HG02642 (cell line): ENCODE measurements around the gene PMVK.
A peak's percentile ranks its signal among the peaks of the same experiment; 100 is the strongest.

ENCODE experiments used
- ATAC-seq: cut with Tn5 transposase; IDR thresholded peaks from one replicate; pipeline ENCODE4 v1.9.1; 2021; ENCODE audit warnings: mild to moderate bottlenecking; ENCODE audit not compliant: unreplicated experiment, poor library complexity

PMVK gene

DNA sequence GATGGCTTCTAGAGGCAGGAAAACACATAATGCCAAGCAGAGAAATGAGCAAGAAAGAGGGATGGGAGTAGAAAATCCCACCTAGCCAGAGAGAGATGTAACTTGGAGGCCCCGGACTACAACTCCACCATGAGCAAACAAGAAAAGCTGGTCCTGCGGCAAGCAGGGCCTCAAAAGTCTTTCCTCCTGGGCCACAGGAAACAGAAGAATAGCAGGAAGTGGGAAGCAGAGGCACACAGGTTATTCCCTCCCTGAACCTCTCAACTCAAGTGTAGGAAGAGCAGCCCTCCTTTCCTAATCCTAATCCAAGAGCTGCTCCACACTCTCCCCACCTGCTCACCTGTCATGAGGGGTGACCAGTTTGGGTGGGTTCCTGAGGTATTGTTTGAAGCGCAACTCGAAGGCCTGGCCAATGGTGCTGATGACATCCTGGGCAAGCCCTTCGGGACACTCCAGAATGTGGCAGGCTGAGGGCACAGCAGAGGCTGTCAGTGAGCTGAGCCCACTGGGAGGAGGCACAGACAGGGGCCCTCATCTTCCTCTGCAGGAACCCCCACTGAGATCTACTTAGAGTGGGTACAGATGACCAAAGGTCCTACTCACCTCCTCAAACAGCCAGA is 30.9 kb upstream of the PMVK start:
- no peak for ATAC-seq

- ATAC-seq: no peak
Observed at GRCh38 chr1:154966111-154966510, 29.6 kb upstream of the PMVK start.

- ATAC-seq: no peak
Observed at GRCh38 chr1:154964359-154964758, 27.8 kb upstream of the PMVK start.

GRCh38 chr1:154963643-154964042 is 27.1 kb upstream of the PMVK start:
- no peak for ATAC-seq

DNA sequence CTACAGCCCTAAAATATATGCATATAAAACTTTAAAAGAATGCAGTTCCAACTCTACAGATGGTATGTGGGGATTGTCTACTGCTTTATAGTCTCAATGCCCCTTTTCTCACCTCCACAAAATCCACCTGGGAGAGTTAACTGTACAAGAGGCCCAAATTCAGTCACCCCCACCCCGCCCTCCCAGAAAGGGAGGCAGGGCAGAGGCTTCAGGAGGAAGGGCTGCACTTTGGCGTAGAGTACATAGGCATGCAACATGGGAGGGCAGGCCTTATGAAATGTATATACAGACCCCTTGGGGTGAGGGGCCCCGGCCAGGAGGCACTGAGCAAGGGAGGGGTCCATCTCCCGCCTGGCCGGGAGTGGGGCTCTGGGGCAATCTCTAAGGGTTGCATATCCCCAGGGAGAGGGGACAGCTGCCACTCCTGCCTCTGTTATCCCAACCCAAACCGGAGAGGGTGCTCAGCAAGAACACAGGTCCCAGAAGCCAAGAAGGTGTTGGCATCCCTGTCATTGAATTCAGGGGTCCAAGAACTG is 26.3 kb upstream of the PMVK start:
- ATAC-seq: no peak

DNA sequence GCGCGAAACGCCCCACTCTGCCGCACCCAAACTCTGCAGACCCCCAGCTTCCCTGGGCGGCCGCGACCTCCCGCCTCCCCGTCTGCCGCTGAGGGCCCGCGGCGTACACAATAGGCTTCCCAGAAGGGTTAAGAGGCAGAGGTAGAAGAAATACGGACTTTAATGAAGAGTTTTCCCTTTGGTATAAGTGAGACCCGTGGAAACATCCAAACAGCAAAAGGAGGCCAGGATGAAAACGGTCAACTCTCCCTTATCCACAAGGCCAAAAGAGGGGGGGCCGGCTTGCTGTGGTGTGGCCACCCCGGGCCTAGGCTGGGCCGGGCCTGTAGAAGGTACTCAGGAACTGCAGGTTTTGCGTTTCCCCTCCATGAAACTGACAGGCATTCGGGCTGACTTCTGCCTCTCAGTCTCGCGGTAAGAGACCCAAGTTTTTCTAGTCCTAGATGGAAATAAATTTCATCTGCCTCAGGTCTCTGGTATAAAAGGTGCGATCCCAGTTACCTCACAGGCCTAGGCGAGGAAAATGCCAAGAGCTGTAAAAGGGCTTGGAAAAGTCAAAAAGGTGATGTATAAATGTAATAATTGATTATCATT is 25.7 kb upstream of the PMVK start:
- peak; percentile 6 for ATAC-seq

DNA sequence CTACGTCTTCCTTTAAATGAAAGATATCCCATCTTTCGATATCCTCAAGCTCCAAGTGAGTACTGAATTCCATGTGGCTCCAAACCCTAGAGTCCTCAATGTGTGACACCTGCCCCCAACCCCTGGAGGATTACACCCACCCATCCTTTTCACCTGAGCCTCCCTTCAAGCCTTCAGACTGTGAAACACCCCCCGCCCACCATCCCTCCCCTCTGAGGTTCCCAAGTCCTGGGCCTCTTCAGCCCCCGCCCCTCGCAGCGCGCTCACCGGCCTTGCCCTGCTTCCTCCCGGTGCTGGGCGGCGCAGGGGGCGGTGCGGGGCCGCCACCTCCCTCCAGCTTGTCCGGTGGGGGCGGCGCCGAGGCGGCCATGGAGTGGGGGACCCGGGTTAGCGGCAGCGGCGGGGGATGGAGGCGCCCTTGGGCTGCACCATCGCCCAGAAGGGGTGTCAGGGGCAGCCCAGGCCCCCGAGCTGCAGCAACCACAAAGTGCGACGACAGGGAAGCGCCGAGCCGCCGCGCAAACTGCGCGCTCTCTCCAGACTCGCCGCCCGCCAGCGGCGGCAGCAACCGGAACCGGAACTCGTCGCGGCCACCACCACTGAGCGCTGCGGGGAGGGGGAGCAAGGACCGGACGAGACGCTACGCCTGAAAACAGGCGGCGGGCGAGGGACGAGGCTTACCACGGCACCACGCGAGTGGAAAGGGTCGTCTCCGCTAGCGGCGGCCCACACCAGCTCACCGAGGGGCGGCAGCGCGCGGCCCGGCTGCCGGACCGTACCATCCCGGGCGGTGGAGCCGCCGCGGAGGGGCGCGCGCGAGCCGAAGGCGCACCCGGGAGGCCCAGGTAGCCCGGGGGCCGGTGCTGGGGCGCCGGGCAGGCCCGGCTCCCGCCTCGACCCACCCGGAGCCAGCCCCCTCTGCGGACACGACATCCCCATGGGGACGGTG is 25.0 kb upstream of the PMVK start, which contains the start of gene PYGO2:
TSS of gene PYGO2 (minus strand) at position 576 of the 949 bp plus-strand sequence. CDS start at position 370, 206 bp downstream.
- peak; percentile 81 for ATAC-seq

DNA sequence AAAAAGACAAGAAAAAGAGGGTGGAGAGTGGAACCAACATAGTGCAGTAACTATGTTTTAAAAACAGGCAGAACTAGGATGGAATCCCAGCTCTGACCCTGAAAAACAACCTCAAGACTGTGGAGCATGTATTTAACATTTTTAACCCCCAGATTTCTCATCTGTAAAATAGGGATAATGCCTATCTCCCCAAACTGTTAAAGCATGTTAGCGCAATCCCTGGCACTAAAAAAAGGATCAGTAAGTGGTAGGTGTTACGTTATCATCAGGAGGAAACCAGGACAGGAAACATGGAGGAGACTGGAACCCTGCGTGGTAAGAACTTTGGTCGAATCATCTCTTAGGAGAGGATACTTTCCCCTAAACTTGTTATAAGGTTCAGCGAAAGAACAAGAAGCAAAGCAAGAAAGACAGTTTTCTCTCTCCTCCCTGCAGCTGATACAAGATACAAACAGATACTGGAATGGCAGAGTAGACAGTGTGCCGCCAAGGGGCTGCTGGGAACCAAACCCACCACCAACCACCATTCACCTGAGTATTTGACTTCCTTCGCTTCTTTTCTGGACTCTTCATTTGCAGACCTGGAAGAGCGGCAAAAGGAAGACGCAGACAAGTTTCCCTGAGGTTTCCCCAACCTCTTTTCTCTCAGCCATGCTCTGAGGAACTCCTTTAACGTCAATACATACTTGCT is 24.1 kb upstream of the PMVK start:
- ATAC-seq: no peak

GRCh38 chr1:154959426-154959780 is 22.9 kb upstream of the PMVK start:
- no peak for ATAC-seq

DNA sequence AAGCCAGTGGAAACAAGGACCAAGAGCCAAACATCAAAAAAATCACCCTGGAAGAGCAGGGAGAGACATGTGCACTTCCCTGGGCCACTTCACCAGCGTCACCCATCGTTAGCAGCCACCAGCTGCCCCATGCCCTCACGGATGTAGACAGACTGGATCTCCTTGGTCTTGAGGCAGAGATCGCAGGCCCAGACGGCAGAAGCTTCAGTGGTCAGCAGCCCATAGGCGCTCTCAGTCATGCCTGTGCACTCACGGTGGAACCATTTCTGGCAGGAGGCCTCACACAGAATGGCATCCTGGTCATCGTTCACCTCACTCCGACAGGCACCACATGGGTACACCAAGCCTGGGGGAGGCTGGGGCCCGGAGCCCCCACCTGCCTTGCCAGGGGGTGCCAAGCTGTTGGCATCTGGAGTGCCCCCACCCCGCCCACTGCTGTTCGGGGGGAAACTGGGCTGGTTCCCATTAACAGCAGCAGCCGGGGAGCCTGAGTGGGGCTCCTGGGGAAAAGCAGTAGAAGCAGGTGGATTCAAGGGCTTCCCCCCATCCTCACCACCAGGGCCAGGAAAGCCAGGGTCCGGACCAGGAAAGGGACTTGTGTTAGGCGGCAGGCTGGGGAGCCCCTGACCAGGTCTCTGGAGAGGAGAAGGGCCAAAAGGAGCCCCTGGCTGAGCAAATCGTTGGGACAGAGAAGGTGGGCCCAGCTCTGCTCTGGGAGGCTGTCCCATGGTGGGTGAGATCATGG is 22.3 kb upstream of the PMVK start:
- ATAC-seq: no peak

DNA sequence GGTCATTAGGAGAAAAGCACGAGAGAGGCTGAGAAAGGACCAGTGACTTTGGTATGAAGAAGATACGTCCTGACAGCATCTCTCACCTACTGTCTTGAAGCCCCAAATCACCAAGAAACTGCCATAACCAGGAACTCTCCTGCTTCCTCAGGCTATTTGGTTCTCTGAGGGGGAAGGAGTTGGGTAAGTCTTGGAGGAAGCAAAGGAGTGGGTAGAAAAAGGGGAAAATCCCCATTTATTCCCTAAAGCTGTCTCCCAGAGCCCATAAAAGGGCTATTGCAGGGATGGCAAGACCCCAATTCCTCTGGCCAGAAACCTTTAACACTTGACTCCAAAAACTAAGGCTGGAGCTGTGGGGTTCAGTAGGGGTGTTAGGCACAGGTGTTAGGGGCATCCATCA is 21.5 kb upstream of the PMVK start:
- no peak for ATAC-seq

DNA sequence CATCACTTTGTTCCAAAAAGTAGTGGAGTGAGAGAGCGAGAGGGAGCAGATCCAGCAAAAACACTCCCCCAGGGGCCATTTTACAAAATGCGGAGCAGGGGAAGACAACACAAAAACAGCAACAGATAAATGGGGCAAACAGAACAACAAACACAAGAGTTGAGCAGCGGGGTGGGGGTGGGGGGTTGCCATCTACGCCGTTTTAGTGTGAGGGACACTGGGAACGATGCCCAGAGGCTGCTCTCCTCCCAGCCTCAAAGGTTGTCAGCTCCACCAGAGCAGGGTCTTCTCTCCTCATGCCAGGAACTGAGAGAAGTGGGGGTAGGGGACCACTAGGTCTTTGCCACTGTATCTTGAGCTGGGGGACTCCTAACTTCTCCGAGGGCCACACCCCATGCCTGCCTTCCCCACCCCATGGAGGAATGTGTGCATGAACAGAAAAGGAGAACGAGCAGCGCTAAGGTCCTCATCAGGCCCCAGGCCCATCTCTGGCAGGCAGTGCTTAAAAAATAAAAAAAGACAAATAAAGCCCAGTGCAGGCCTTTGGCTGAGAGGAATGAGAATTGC is 20.7 kb upstream of the PMVK start:
- ATAC-seq: no peak

DNA sequence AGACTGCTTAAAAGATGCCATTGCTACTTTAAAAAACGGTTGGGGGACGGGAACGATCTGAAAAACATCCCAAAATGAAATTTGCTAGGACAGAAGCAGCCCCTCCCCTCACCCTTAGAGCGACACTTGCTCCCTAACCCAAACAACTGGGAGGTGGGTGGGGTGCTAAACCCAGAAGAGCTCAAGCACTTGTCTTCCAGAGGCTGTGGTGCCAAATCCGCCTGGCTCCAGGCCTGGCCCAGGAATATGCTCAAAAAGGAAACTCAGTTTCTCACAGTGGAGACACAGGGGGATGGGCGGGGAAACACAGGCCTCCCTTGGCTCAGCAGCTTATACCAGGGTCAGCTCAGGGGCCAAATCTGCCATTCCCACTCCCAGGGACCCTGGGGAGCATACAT is 20.0 kb upstream of the PMVK start:
- ATAC-seq: no peak

- ATAC-seq: peak; percentile 67
Observed at GRCh38 chr1:154955718-154956543, 19.4 kb upstream of the PMVK start, which contains the start of gene PBXIP1. Gene PBXIP1, minus strand, starts transcription at chr1:154956099. Its CDS starts 2,378 bp downstream, at chr1:154953721.

- peak; percentile 50 for ATAC-seq
Observed at GRCh38 chr1:154955039-154955717, 18.7 kb upstream of the PMVK start.

DNA sequence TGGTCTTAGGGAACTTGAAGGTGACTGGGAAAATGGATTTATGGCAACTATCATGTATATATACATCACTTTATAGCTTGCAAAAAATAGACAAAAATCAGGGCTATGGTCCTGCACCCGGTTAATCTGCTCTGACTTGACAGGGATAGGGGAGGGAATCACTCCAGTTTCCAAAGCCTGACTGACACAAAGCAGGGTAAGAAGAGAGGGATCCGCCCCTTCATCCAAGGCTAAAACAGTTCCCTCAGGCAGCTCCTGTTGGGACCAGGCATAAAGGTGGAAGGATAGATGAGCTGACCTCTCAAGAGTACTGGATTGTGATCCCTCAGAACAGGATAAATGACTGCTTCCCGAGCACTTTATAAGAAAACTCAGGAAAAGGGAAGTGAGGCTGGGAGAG is 18.0 kb upstream of the PMVK start:
- no peak for ATAC-seq

GRCh38 chr1:154953611-154954038 is 17.1 kb upstream of the PMVK start:
- no peak for ATAC-seq

DNA sequence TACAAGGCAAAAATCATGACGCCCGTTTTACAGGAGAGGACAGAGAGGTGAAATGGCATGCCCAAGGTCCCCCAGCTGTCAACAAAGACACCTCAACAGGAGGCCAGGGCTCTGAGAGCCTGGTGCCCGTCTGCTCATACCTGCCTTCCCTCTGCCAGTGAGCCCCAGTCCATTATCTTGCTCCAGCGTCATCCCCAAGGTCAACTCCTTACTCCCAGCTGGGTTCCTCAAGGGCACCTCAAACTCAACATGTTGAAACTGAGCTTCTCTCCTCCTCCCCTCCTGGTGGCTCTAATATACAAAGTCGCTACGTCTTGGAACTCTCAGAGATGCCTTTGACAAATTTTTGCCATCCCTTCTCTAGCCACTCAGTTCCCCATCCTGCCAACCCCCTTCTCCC is 16.1 kb upstream of the PMVK start:
- no peak for ATAC-seq
